Frontal cortex (tissue), 4 donors: ENCODE data around the gene PXT1. TPM values are rescaled to one million over a fixed set of nuclear protein-coding genes. Genes with fewer than 3 reads are reported as not detected.
"Not testable (repeated sequence)": the region's sequence is repeated elsewhere in the genome, so short reads cannot be mapped to it uniquely, and the experiment has no call there.

ENCODE experiments used
- DNase-seq, 2 donors: peaks; one replicate each; pipeline ENCODE4 v3.0.0; 2012; ENCODE audit warnings: low spot score in 2 of 2
- FAIRE-seq: peaks from 2 replicates; lab custom pipeline; 2012; peaks lifted over from hg19 to GRCh38; lab: Jason Lieb, UNC
- total RNA-seq: library from RNA; depleted of rRNA; stranded (reverse); fragments of >200 nt; gene quantifications from one replicate; pipeline ENCODE4 v1.2.3, GENCODE V29; 2014
- donor health status: control.
- donor health status: control.
- donor health status: control.

The PXT1 gene, protein sequence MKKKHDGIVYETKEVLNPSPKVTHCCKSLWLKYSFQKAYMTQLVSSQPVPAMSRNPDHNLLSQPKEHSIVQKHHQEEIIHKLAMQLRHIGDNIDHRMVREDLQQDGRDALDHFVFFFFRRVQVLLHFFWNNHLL
- not detected for total RNA-seq

DNA sequence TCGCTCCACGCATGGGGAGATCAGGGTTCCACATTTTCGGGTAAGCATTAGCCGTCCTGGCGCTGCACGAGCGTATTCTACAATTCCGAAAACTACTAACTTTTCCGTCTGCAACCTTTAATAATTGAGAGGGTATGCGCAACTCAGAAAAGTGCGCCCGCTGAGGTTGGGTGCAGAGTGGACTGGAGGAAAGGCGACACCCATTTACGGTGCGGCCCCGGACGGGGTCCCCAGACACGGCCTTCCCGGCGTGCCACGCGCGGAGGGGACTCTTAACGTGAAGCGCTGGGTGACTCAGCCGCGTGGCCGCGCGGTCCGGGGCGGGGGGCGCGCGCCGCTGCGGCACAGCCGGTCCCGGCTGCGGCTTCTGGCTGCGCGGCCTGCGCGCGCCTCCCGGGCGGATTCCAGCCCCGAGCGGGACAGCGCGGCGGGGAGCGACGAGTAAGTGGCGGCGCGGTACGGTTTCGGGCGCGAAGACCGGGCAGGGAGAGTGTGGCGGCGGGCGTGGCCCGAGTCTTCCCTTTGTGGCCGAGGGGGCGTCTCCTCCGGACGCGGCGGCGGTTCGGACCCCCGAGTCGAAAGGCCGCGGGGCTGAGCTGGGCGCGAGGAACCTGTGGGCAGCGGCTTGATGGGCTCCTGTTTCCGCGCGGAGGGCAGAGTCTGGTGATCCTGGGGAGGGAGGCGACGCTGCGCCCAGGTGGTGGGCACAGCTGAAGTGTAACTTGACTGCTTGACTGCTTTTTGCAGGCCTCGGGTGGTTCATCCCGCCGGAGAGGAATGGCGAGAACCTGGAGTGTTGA is at the start of gene PXT1, which contains the start of gene KCTD20:
PXT1 (minus strand) TSS at position 184 of the 800 bp plus-strand sequence. CDS start 16,772 bp downstream, outside the sequence.
KCTD20 (plus strand) TSS at position 330 of the 800 bp plus-strand sequence. CDS start 27,098 bp downstream, outside the sequence.
- peak; percentile 86 to 87 for DNase-seq
- no peak for FAIRE-seq

DNA sequence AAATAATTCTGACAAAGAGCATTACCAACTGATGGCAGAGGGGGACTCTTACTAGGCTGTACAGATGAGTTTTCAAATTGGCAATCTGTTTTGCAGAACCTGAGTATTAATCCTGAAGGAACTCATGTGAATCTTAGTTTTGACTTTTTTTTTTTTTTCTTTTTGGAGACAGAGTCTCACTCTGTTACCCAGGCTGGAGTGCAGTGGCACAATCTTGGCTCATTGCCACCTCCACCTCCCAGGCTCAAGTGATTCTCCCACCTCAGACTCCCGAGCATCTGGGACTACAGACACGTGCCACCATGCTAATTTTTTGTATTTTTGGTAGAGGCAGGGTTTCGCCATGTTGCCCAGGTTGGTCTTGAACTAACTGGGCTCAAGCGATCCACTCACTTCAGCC is 49.4 kb upstream of the PXT1 start:
- FAIRE-seq (no peak), DNase-seq (no peak)

DNA sequence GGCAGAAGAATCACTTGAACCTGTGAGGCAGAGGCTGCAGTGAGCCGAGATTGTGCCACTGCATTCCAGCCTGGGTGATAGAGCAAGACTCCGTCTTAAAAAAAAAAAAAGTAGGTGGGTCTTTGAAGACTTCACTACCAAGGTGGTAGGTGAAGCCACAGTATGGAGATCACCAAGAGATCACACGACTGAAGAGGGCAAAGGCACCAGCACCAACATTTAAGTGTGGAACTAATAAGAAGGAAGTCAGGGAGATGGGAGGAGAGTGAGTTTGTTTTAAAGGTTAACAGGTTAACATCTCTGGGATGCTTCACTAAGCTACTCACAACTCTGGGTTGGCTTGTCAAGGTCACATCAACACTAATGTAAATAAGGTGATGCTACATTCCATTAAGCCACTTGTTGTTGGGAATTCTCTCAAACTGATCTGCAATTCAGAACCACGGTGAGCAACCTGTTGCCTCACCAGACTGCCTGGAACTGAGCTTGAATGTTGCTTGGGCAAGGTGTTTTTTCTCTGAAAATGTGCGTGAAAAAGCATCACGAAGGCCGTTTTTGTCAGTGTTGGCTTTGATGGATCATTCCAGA is 48.8 kb upstream of the PXT1 start:
- no peak for FAIRE-seq
- no peak for DNase-seq

DNA sequence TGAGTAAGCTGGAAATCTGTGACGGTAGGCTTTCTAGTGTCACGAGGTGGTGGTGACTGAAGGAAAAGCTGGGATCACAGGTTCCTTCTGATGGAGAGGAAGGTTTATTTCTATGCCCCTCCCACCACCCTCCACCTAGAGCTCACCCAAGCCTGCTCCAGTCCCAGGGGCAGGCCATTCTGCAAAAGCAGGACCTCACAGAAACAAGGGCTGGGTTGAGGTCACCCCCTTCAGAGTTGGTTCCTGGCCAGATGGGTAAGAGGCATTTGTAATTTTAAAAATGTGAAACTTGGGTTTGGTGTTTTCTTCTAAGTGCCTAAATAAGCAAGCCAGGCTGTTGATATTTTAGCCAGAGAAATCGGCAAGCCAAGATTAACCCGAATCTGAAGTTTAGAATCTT is 46.8 kb upstream of the PXT1 start:
- no peak for DNase-seq
- FAIRE-seq: no peak

DNA sequence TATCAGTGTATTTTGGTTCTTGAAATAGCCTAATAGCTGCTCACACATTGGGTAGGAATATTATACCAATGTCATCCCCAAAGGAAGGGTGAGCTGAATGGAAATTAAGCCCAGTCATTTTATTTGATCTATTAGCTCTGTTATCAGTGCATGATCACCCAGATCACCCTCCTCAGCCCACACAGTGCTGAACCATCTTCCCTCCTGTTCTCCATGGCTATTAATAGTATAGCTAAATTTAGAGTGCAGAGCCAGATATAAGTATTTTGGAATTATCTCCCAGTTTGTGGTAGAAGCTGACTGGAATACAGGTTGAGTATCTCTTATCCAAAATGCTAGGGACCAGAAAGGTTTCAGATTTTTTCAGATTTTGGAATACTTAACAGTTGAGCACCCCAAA is 45.6 kb upstream of the PXT1 start:
- DNase-seq (no peak), FAIRE-seq (no peak)

DNA sequence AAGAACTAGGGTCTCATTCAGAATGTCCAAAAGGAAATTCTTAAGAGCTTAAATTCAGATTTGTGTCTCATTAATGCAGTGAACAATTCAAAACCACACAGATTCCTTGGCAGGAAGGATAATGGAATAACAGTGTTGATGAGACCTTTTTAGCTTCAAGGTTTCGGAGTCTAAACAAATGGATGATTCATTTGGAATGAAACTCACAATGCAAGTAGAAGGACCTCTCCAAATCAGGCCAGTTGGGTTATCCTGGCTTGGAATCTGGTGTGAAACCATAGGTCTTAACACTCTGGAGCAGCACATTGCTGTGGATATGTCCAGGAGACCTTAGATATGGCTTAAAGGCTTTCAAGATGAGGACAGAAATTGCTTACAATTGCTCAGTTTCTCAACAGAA is 45.0 kb upstream of the PXT1 start:
- no peak for FAIRE-seq

DNA sequence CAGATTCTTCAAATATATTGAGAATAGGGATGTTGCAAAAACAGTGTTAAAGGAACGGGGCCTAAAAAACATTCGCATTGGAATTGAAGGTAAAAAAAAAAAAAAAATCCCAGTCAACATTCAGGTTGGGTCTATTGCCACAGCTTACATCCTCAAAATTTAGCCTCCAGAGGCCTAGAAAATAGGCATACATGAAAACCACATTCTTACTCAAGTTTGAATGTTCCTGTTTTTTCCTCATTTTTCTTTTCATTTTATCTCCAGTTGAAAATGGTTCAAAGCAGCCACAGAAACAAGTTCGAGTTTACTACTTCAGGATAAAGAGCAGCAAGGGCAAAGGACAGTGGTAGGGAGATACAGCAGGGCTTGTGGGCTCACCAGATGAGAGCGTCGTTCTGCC is 42.1 kb upstream of the PXT1 start:
- FAIRE-seq (no peak), DNase-seq (no peak)

More for the DNA sequence above, 45.0 kb upstream of the PXT1 start:
- no peak for DNase-seq

DNA sequence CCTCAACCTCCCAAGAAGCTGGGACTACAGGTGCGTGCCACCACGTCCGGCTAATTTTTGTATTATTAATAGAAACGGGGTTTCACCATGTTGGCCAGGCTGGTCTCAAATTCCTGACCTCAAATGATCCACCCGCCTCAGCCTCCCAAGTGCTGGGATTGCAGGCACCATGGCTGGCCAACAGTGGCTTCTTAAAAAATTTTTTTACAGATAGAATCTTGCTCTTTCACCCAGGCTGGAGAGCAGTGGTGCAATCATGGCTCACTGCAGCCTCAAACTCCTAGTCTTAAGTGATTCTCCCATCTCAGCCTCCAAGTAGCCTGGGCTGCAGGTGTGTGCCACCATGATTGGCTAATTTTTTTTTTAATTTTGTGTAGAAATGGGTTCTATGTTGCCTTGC is 40.7 kb upstream of the PXT1 start:
- FAIRE-seq, DNase-seq: not testable (repeated sequence)

DNA sequence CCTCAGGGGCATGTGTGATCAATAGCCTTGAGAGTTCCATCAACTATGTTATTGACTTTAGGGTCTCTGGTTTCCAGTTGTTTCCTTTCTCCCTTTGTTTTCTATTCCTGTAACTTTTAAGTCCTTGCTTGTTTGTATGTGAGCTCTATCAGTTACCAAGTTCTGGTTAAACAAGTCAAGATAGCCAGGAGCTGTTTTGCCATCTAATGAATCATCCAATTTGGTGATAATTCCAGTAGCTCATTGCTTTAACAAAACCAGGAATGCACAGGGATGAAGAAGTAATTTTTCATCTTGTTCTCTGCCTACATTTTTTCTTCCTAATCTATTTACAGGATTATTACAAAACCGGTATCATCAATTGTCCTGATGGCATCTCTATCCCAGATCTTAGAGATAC is 36.6 kb upstream of the PXT1 start:
- FAIRE-seq (no peak), DNase-seq (no peak)

DNA sequence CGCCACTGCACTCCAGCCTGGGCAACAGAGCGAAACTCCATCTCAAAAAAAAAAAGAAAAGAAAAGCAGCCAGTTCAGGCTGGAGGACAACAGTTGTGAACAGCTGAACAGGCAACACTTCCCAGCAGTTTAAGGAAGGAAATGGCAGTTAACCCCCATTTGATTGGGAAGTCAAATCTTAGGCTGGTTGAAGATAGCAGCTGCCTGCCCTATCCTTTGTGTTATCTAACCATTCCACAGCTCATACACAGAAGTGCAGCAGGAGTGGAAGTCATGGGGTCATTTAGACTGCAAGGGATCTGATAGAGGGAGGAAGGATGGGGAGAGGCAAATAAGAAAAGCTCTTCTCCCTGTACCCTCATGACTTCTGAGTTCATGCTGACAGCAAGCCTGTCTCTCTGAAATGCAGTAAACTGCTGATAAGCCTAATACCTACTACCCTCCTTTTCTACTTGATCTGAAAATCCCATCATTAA is 35.4 kb upstream of the PXT1 start:
- no peak for FAIRE-seq

DNA sequence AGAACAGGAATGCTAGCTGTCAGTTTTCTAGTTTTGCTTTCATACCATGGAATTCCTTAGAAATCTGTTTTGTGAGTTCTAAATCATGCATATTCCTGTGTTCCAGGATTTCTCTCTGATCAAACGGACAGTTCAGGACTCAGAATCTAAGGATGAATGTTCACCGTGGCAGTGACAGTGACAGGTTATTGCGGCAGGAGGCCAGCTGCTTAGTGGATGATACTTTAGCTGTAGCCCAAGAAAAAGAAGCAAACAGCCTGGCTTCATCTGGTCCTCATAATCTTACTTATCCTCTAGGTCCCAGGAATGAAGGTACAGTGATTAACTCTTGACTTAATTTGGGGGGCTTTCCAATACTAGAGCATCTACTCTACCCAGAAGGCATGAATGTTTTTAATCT is 27.3 kb upstream of the PXT1 start:
- DNase-seq: no peak
- no peak for FAIRE-seq

More for the DNA sequence above, 35.4 kb upstream of the PXT1 start:
- no peak for DNase-seq

DNA sequence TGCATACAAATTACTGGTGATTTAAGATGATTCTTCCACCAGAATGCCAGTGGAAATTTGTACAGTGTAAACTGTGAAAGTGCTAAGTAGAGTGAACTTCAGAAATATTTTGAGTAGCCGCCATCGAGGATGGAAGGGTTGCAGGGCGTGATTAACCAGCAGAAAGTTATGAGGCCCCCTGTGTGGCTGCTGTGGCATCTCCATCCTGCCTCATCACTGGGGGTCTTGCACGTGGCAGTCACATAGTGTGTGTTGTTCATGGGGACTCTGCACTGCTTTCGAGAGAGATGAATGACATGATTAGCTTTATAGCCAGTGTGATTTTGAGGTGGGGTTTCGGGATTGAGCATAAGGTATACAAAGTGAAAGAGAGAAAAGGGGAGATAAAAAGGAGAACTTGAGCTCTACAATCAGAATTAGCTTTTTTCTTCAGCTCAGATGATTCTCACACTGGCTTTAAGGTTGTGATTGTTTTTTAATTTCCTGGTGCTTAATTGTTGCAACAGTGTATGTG is 26.6 kb upstream of the PXT1 start:
- FAIRE-seq: no peak

DNA sequence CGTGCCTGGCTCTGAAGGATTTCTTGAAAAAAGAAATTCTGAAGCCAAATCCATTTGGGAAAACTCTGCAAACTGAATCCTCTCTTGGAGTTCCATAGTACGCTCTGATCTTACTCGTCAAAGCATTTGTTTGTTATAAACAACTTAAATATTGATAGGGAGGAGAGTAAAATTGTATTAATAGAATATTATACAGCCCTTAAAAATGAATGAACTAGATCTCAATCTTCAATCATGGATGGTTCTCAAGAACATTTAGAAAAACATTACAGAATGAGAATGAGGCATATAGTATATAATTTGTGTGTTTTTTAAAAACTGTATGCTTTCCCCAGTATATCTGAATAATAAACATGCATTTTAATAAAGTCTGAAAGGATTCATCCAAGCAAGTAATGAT is 25.0 kb upstream of the PXT1 start:
- no peak for DNase-seq
- FAIRE-seq: no peak

More for the DNA sequence above, 26.6 kb upstream of the PXT1 start:
- DNase-seq: no peak

DNA sequence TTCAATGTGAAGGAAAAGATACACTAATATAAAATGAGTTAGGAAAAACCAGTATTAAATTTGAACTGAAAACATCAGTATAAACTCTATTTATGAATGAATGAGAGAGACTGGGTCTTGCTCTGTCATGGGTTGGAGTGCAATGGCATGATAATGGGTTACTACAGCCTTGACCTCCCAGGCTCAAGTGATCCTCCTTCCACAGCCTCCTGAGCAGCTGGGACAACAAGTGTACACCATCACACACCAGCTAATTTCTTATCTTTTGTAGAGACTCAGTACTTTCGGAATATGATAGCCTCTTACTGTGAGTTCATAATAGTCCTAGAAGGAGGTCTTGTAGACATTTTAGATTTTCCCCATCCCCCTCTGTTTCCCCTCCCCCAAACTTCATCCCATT is 21.6 kb upstream of the PXT1 start:
- DNase-seq: no peak
- no peak for FAIRE-seq

DNA sequence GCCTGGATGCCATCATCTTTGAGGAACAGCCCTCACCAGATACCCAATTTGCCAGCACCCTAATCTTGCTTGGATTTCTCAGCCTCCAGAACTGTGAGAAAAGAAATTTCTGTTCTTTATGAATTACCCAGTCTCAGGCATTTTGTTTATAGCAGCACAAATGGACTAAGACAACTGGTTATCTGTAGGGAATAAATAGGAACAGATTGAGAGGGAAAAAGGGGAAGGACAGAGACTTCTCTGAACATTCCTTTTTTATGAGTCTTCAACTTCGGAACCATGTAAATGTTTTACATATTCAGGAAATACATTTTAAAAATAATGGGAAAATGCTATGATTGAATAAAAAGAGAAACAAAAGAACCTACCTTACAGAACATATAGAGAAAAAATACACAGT is 21.0 kb upstream of the PXT1 start:
- DNase-seq (no peak), FAIRE-seq (no peak)

DNA sequence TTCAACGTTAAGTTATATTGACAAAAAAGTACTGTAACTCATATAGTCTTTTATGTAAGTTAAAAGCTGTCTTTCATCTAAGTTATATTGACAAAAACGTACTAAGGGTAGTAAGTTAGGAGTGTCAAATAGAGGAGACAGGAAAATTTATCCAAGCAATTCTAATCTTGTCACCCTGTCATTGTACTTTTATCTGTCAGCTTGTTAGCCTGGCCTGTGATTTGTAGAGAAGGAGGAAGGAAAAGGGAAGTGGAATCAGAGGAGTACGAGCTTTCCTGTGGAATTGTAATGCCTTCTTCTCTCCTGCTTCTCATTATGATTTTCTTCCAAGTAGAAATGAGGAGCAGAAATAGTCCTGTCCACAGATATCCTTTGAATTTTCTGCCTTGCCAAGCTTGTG is 19.0 kb upstream of the PXT1 start:
- DNase-seq: no peak
- no peak for FAIRE-seq

DNA sequence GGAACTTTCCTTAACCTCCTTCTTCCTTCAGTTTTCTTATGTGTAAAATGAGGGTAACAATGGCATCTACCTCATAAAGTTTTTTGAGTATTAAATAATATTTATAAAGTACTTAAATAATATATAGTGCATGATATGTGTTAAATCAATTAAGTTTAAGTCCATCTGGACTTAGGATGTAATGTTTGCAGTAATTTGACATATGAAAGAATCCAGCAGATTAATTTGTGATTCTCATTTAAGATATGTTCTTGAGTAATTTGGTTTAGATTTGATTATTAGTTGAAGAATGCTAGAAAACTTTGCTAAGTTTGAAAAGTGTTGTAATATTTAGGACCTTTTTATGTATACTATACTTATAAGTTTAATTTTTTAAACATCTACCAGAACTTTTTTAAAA is 18.3 kb upstream of the PXT1 start:
- no peak for DNase-seq
- FAIRE-seq: no peak

DNA sequence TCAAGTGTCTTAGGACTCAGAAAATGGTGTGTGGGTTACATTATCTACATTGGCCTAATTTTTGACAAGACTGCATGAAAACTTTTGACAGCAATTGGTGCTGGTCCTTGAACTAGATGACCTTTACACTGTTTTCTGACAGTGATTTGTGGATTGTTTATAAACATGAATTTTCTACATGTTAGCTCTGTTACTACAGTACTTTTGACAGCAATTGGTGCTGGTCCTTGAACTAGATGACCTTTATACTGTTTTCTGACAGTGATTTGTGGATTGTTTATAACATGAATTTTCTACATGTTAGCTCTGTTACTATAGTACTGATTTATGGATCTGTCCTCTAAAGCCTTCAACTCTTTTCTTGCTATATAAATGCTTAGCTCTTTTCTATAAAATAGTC is 16.8 kb upstream of the PXT1 start:
- DNase-seq (no peak), FAIRE-seq (no peak)

DNA sequence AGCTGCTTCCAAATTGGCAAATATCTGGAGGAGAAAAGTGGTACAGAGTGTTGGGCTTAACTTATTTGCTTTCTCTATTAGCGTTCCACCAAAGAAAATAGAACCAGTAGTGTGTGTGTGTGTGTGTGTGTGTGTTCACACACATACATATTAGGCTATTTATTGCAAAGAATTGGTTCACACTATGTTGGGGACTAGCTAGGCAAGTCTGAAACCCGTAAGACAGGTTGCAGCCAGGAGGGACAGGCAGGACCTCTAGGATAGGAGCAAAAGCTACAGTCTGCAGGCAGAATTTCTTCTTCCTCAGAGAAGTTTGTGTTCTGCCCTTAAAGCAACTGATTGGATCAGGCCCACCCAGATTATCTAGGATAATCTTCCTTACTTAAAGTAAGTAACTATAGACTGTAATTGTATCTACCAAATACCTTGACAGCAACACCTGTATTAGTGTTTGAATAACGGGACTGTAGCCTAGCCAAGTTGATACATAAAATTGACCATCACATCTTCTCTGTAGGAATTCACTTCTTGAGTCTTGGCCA is 12.9 kb upstream of the PXT1 start:
- no peak for DNase-seq
- no peak for FAIRE-seq

DNA sequence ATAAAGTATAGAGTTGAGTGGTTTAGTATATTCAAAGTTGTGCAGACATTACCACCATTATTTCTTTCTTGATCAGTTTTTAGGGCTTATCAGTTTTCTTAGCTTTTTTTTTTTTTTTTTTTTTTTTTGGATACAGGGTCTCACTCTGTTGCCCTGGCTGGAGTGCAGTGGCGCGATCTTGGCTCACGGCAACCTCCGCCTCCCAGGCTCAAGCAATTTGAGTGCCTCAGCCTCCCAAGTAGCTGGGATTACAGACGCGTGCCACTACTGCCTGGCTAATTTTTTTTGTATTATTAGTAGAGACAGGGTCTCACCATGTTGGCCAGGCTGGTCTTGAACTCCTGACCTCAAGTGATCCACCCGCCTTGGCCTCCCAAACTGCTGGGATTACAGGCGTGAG is 10.2 kb upstream of the PXT1 start:
- not testable (repeated sequence) for DNase-seq, FAIRE-seq

DNA sequence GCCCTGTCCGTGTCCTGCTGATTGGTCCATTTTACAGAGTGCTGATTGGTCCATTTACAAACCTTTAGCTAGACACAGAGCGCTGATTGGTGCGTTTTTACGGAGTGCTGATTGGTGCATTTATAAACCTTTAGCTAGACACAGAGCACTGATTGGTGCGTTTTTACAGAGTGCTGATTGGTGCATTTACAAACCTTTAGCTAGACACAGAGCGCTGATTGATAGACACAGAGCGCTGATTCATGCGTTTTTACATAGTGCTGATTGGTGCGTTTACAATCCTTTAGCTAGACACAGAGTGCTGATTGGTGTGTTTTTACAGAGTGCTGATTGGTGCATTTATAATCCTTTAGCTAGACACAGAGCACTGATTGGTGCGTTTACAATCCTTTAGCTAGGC is 6.5 kb upstream of the PXT1 start:
- not testable (repeated sequence) for FAIRE-seq, DNase-seq
